ENCODE results near the gene NUDT19. TPM values are rescaled to one million over a fixed set of nuclear protein-coding genes. Genes with fewer than 3 reads are reported as not detected.

The NUDT19 gene
- total RNA-seq, 1 experiment from 2014 or later = 6.1 TPM

- Histone ChIP-seq H2BK12ac (ENCODE audit: insufficient read length, low read depth, low read length) (no peak overlapping the region), H4K20me1 (ENCODE audit: control insufficient read depth, insufficient read depth, insufficient read length) (no peaks in the 10 kb centered on the region), H2BK120ac (ENCODE audit: low read depth, low read length, poor library complexity, severe bottlenecking) (no peak overlapping the region), H3K27ac (ENCODE audit: insufficient read length, low read depth, low read length) (no peak overlapping the region), H3K23ac (ENCODE audit: insufficient read length, low read depth, low read length) (no peak overlapping the region), H3K27me3 (ENCODE audit: insufficient read depth, low read length) (no peaks in the 10 kb centered on the region), H3K18ac (ENCODE audit: insufficient read length, low read depth, low read length) (no peak overlapping the region), H4K5ac (ENCODE audit: insufficient read length, low read depth, low read length) (no peak overlapping the region), H2AK5ac (ENCODE audit: insufficient read length, low read length) (no peak overlapping the region), H3K4ac (ENCODE audit: low read depth, low read length) (no peak overlapping the region), H3K23me2 (ENCODE audit: insufficient read length, low read depth, low read length, poor library complexity, severe bottlenecking) (no peaks in the 10 kb centered on the region), H3K56ac (ENCODE audit: insufficient read length, low read depth, low read length) (no peak overlapping the region), H3T11ph (ENCODE audit: low read length) (no peak overlapping the region), H4K8ac (replicated peaks; ENCODE audit: insufficient read length, low read depth, low read length) (no peak overlapping the region), H3K4me2 (ENCODE audit: insufficient read depth, insufficient read length, low read length) (no peak overlapping the region), H3K14ac (ENCODE audit: insufficient read depth, low read length) (no peak overlapping the region), H3K9me3 (ENCODE audit: control insufficient read depth, low read depth, low read length) (no peaks in the 10 kb centered on the region), H4K91ac (ENCODE audit: insufficient read length, low read depth, low read length) (no peak overlapping the region), H3K79me2 (ENCODE audit: insufficient read depth, low read length) (no peaks in the 10 kb centered on the region), H2BK20ac (ENCODE audit: low read depth, low read length, poor library complexity, severe bottlenecking) (no peak overlapping the region), H3K4me1 (ENCODE audit: insufficient read depth, low read length) (no peaks in the 10 kb centered on the region), H2BK5ac (ENCODE audit: insufficient read length, low read length) (no peak overlapping the region), H2AFZ (ENCODE audit: low read length) (no peak overlapping the region), H2BK15ac (ENCODE audit: low read depth, low read length) (no peak overlapping the region), H3K79me1 (ENCODE audit: insufficient read depth, low read depth, low read length, poor library complexity, severe bottlenecking) (no peaks in the 10 kb centered on the region), H3K9ac (ENCODE audit: extremely low read depth, insufficient read length, low read length) (no peak overlapping the region)
- DNase-seq = no peak
- H3K36me3 Mint-ChIP-seq (ENCODE audit: insufficient read depth in 1 of 3, low read depth in 3 of 3) = no peaks in the 10 kb centered on the region
- H3K27me3 Mint-ChIP-seq (ENCODE audit: low read depth) = no peaks in the 10 kb centered on the region; the same call in 1 of the 2 replicates
- H3K27ac Mint-ChIP-seq = no peak overlapping the region
- H3K4me3 Mint-ChIP-seq = no peak overlapping the region
- H3K9me3 Mint-ChIP-seq = no peaks in the 10 kb centered on the region
- no peak for TF ChIP-seq CTCF (conservative IDR thresholded peaks at IDR 0.05)
- H3K4me1 Mint-ChIP-seq = peaks cover 3 to 5% of the 10 kb centered on the region in 2 experiments; a peak in 3 of 4 replicates
- no CpG with 5 or more reads among the region's 2 CpGs for WGBS (ENCODE audit: extremely low coverage, insufficient read length, low lambda C conversion rate)
Measured at GRCh38 chr19:32751066-32751465, 59.4 kb downstream of the NUDT19 start.
